B cell (primary cell): ENCODE data around the gene PLAC1. TPM values are rescaled to one million over a fixed set of nuclear protein-coding genes. Genes with fewer than 3 reads are reported as not detected.

Experiments used
- ATAC-seq: fragments of 200-7000 bp; cut with Tn5 transposase; one replicate; pipeline ENCODE4 v1.10.0; 2021; ENCODE audit warnings: low read depth, mild to moderate bottlenecking, moderate number of reproducible peaks, moderate library complexity
- CTCF ChIA-PET: fragments of 350-600 bp; sonication (Branson Sonifier 250); formaldehyde crosslinking; loops from one replicate; lab custom pipeline; 2021; ENCODE audit warnings: antibody characterized with exemption, inconsistent platforms; lab: Charles Lee
- POLR2A ChIA-PET: fragments of 350-600 bp; sonication (Branson Sonifier 250); formaldehyde crosslinking; loops from one replicate; lab custom pipeline; 2021; ENCODE audit warnings: antibody characterized with exemption; lab: Charles Lee
- DNase-seq: peaks from one replicate; pipeline ENCODE4 v3.0.0; 2013
- H2AFZ ChIP-seq: 2 replicates; pipeline ENCODE4 v1.6.1; 2012; ENCODE audit warnings: mild to moderate bottlenecking, low read depth, low read length; ENCODE audit not compliant: insufficient read depth, poor library complexity, severe bottlenecking
- H3K27ac ChIP-seq, 2 donors: 1 replicate in 1 of 2; 2 replicates in 1 of 2; pipeline ENCODE4 v1.5.1; 2012 to 2013; ENCODE audit warnings: low read length in 2 of 2, mild to moderate bottlenecking in 2 of 2, moderate library complexity in 1 of 2
- H3K27me3 ChIP-seq, 4 experiments: fragments of 200-600 bp in 1 of 4; sonication (generic) in 1 of 4; replicated peaks in 1 of 4; 1 replicate in 2 of 4; 2 replicates in 2 of 4; pipeline versions ENCODE4 v1.6.1 to v1.7.0; 2013 to 2016; ENCODE audit warnings: low read length in 3 of 4, mild to moderate bottlenecking in 2 of 4, mixed read lengths in 1 of 4, moderate library complexity in 1 of 4; ENCODE audit not compliant: insufficient read depth in 4 of 4, control insufficient read depth in 3 of 4; ENCODE audit errors: control extremely low read depth in 1 of 4
- H3K36me3 ChIP-seq, 2 experiments: replicated peaks in 1 of 2; 1 replicate in 1 of 2; 2 replicates in 1 of 2; pipeline versions ENCODE4 v1.6.1 to v1.7.1; 2013; ENCODE audit warnings: low read length in 1 of 2; ENCODE audit not compliant: insufficient read depth in 2 of 2, control insufficient read depth in 1 of 2; ENCODE audit errors: control extremely low read depth in 1 of 2, extremely low read depth in 1 of 2
- H3K4me1 ChIP-seq, 2 donors: fragments of 200-600 bp in 1 of 2; sonication (generic) in 1 of 2; 1 replicate in 1 of 2; 2 replicates in 1 of 2; pipeline versions ENCODE4 v1.5.1 to v1.6.1; 2013 to 2017; ENCODE audit warnings: low read length in 2 of 2; ENCODE audit not compliant: control insufficient read depth in 2 of 2, insufficient read depth in 2 of 2
- H3K4me2 ChIP-seq: replicated peaks from 2 replicates; pipeline ENCODE3; 2012; ENCODE audit warnings: mild to moderate bottlenecking, low read depth, low read length; ENCODE audit not compliant: poor library complexity, severe bottlenecking
- H3K4me3 ChIP-seq, 5 experiments: fragments of 200-600 bp in 1 of 5; sonication (generic) in 1 of 5; 1 replicate in 3 of 5; 2 replicates in 2 of 5; pipeline versions ENCODE4 v1.5.1 to v1.7.0; 2011 to 2016; ENCODE audit warnings: low read length in 4 of 5, mild to moderate bottlenecking in 4 of 5, low read depth in 2 of 5, control low read depth in 1 of 5, moderate library complexity in 1 of 5; ENCODE audit not compliant: insufficient read depth in 1 of 5; ENCODE audit errors: control extremely low read depth in 1 of 5, extremely low read depth in 1 of 5
- H3K79me2 ChIP-seq: fragments of 200-600 bp; sonication (generic); one replicate; pipeline ENCODE4 v1.6.0; 2016; ENCODE audit warnings: low read length; ENCODE audit not compliant: control insufficient read depth, insufficient read depth
- H3K9ac ChIP-seq: fragments of 200-600 bp; sonication (generic); 2 replicates; pipeline ENCODE4 v1.6.1; 2017; ENCODE audit warnings: mild to moderate bottlenecking, low read length, moderate library complexity
- H3K9me3 ChIP-seq, 3 donors: one replicate each; pipeline versions ENCODE4 v1.6.1 to v1.7.1; 2013; ENCODE audit warnings: low read length in 2 of 3; ENCODE audit not compliant: control insufficient read depth in 2 of 3, insufficient read depth in 1 of 3; ENCODE audit errors: control extremely low read depth in 1 of 3
- H4K20me1 ChIP-seq: 2 replicates; pipeline ENCODE4 v1.6.0; 2012; ENCODE audit warnings: mild to moderate bottlenecking, low read length; ENCODE audit not compliant: insufficient read depth, control insufficient read depth, poor library complexity, severe bottlenecking
- H3K27ac Mint-ChIP-seq: one replicate; pipeline ENCODE4 v1.8.0; 2021; ENCODE audit warnings: mixed read lengths
- H3K27me3 Mint-ChIP-seq: one replicate; pipeline ENCODE4 v1.8.0; 2021; ENCODE audit warnings: mixed read lengths
- H3K4me1 Mint-ChIP-seq: one replicate; pipeline ENCODE4 v1.8.0; 2021; ENCODE audit warnings: mixed read lengths
- H3K4me3 Mint-ChIP-seq: one replicate; pipeline ENCODE4 v1.8.0; 2021; ENCODE audit warnings: mixed read lengths
- H3K9me3 Mint-ChIP-seq: one replicate; pipeline ENCODE4 v1.8.0; 2022; ENCODE audit warnings: mixed read lengths; ENCODE audit not compliant: insufficient read depth
- CTCF ChIP-seq: fragments of 200-600 bp; IDR thresholded peaks from one replicate; pipeline ENCODE4 v1.8.0; 2022; ENCODE audit warnings: antibody characterized with exemption, mild to moderate bottlenecking
- EZH2 ChIP-seq: IDR thresholded peaks from 2 replicates; pipeline ENCODE4 v1.6.1; 2012; ENCODE audit warnings: borderline replicate concordance, low read depth, mild to moderate bottlenecking, moderate library complexity, low read length; ENCODE audit not compliant: insufficient read depth, poor library complexity, severe bottlenecking
- WGBS: methylation state at CpG from one replicate; pipeline ENCODE4 v1.1.5; 2013; ENCODE audit warnings: missing lambda C conversion rate; ENCODE audit not compliant: insufficient coverage; 5-methylcytosine and 5-hydroxymethylcytosine counted together
- intact Hi-C: fragments of 100-400 bp; cut with micrococcal nuclease; formaldehyde crosslinking; loops from one replicate; pipeline ENCODE4 v1.10.0; 2022
- polyA plus RNA-seq: library from polyadenylated mRNA; depleted of rRNA; stranded (reverse); fragments of >200 nt; gene quantifications from 2 replicates; pipeline ENCODE4 v1.2.3, GENCODE V29; 2012
- total RNA-seq, 2 donors: library from RNA; stranded (reverse); fragments of 120-200 nt in 1 of 2; gene quantifications; 1 replicate in 1 of 2; 2 replicates in 1 of 2; pipeline versions ENCODE4 v1.2.3 to v1.2.4, GENCODE V29; 2013 to 2022

Gene PLAC1
- total and polyA plus RNA-seq, 2 donors (not counting 1 experiment from before 2014, with no cell fraction given), result not detected

- no peak overlapping the region for H3K4me3 ChIP-seq
- TF ChIP-seq EZH2, result no peak
- no peak for TF ChIP-seq CTCF
- no peak overlapping the region for H3K4me2 ChIP-seq
- no peaks in the 10 kb centered on the region for H4K20me1 ChIP-seq
- POLR2A ChIA-PET, result no interaction called here
- H3K27ac ChIP-seq, result no peak overlapping the region
- no peaks in the 10 kb centered on the region for H3K36me3 ChIP-seq
- Mint-ChIP-seq H3K27ac (no peak overlapping the region), H3K4me1 (no peaks in the 10 kb centered on the region), H3K27me3 (no peaks in the 10 kb centered on the region), H3K9me3 (no peaks in the 10 kb centered on the region), H3K4me3 (no peak overlapping the region)
- H2AFZ ChIP-seq, result no peak overlapping the region
- H3K27me3 ChIP-seq, result no peaks in the 10 kb centered on the region
- DNase-seq (no peak), ATAC-seq (no peak)
- intact Hi-C loops, result no loop called here
- H3K9me3 ChIP-seq, result no peaks in the 10 kb centered on the region
- WGBS, result no CpG with 5 or more reads among the region's 2 CpGs
- CTCF ChIA-PET, result no interaction called here
- H3K4me1 ChIP-seq, result no peaks in the 10 kb centered on the region
- H3K9ac ChIP-seq, result no peak overlapping the region
- H3K79me2 ChIP-seq, result no peaks in the 10 kb centered on the region
Observed at GRCh38 chrX:134693644-134694043, 35.4 kb upstream of the PLAC1 start.

- no peaks in the 10 kb centered on the region for H3K27me3 ChIP-seq
- no peaks in the 10 kb centered on the region for H3K36me3 ChIP-seq
- no peaks in the 10 kb centered on the region for H3K4me1 ChIP-seq
- WGBS, result no CpG with 5 or more reads among the region's 1 CpG
- no peak overlapping the region for H3K9ac ChIP-seq
- TF ChIP-seq EZH2, result no peak
- TF ChIP-seq CTCF, result no peak
- DNase-seq (no peak), ATAC-seq (no peak)
- Mint-ChIP-seq H3K4me3 (no peak overlapping the region), H3K9me3 (no peaks in the 10 kb centered on the region), H3K27me3 (no peaks in the 10 kb centered on the region), H3K4me1 (no peaks in the 10 kb centered on the region), H3K27ac (no peak overlapping the region)
- no peak overlapping the region for H2AFZ ChIP-seq
- ChIA-PET POLR2A (no interaction called here), CTCF (no interaction called here)
- intact Hi-C loops, result no loop called here
- H3K4me2 ChIP-seq, result no peak overlapping the region
- no peaks in the 10 kb centered on the region for H3K9me3 ChIP-seq
- H3K4me3 ChIP-seq, result no peak overlapping the region
- no peaks in the 10 kb centered on the region for H4K20me1 ChIP-seq
- no peak overlapping the region for H3K27ac ChIP-seq
- no peaks in the 10 kb centered on the region for H3K79me2 ChIP-seq
Observed at GRCh38 chrX:134692990-134693389, 34.7 kb upstream of the PLAC1 start.
